Fibroblast of lung (primary cell): Measurements from ENCODE around the gene RPRD1A. TPM values are rescaled to one million over a fixed set of nuclear protein-coding genes. Genes with fewer than 3 reads are reported as not detected.

Source experiments
- DNase-seq, 2 donors: peaks; one replicate each; pipeline versions ENCODE4 v3.0.0 to v3.0.0-alpha.2; 2010; ENCODE audit warnings: low read depth in 2 of 2
- H2AFZ ChIP-seq: 2 replicates; pipeline ENCODE4 v1.5.1; 2012; ENCODE audit warnings: low read length, control low read depth, inconsistent platforms
- H3K27ac ChIP-seq: 2 replicates; pipeline ENCODE4 v1.5.1; 2011; ENCODE audit warnings: low read length, control low read depth; ENCODE audit not compliant: insufficient read depth
- H3K27me3 ChIP-seq: 2 replicates; pipeline ENCODE4 v1.5.1; 2011; ENCODE audit warnings: mild to moderate bottlenecking, low read length; ENCODE audit not compliant: control insufficient read depth, insufficient read depth
- H3K36me3 ChIP-seq: 2 replicates; pipeline ENCODE4 v1.5.1; 2011; ENCODE audit warnings: low read length; ENCODE audit not compliant: control insufficient read depth, insufficient read depth
- H3K4me1 ChIP-seq: 2 replicates; pipeline ENCODE4 v1.5.1; 2011; ENCODE audit warnings: low read length; ENCODE audit not compliant: control insufficient read depth, insufficient read depth; ENCODE audit errors: extremely low read depth
- H3K4me2 ChIP-seq: 2 replicates; pipeline ENCODE4 v1.5.1; 2011; ENCODE audit warnings: low read length, control low read depth; ENCODE audit not compliant: insufficient read depth; ENCODE audit errors: extremely low read depth
- H3K4me3 ChIP-seq, 4 experiments: fragments of 200-600 bp in 1 of 4; sonication (generic) in 1 of 4; replicated peaks in 1 of 4; 2 replicates each; pipeline ENCODE4 v1.5.1; 2011 to 2016; ENCODE audit warnings: low read length in 4 of 4, low read depth in 3 of 4, mild to moderate bottlenecking in 3 of 4, control low read depth in 2 of 4, inconsistent platforms in 1 of 4, mixed read lengths in 1 of 4; ENCODE audit not compliant: insufficient read depth in 1 of 4; ENCODE audit errors: control extremely low read depth in 1 of 4
- H3K79me2 ChIP-seq: 2 replicates; pipeline ENCODE4 v1.5.1; 2012; ENCODE audit warnings: mild to moderate bottlenecking, low read length, inconsistent platforms; ENCODE audit not compliant: control insufficient read depth, insufficient read depth
- H3K9ac ChIP-seq: 2 replicates; pipeline ENCODE4 v1.5.1; 2011; ENCODE audit warnings: mild to moderate bottlenecking, low read length, control low read depth; ENCODE audit not compliant: insufficient read depth
- H3K9me3 ChIP-seq: 2 replicates; pipeline ENCODE4 v1.5.1; 2012; ENCODE audit warnings: low read depth, low read length; ENCODE audit not compliant: control insufficient read depth, insufficient read depth
- H4K20me1 ChIP-seq: 2 replicates; pipeline ENCODE4 v1.5.1; 2011; ENCODE audit warnings: low read length; ENCODE audit not compliant: control insufficient read depth, insufficient read depth; ENCODE audit errors: extremely low read depth
- CTCF ChIP-seq, 2 donors: IDR thresholded peaks in 1 of 2; conservative IDR thresholded peaks in 1 of 2; 1 replicate in 1 of 2; 2 replicates in 1 of 2; pipeline ENCODE4 v1.5.1; 2011 to 2012; ENCODE audit warnings: low read length in 2 of 2, control low read depth in 1 of 2, inconsistent platforms in 1 of 2, low read depth in 1 of 2, mild to moderate bottlenecking in 1 of 2
- EZH2 ChIP-seq: IDR thresholded peaks from 2 replicates; pipeline ENCODE4 v1.5.1; 2012; ENCODE audit warnings: low read length, control low read depth, mild to moderate bottlenecking; ENCODE audit errors: missing control alignments
- polyA plus RNA-seq, 2 donors: library from polyadenylated mRNA; depleted of rRNA in 1 of 2; stranded (reverse) in 1 of 2; unstranded in 1 of 2; fragments of >200 nt; gene quantifications; 2 replicates each; pipeline ENCODE4 v1.2.1, GENCODE V29; 2011 to 2012; ENCODE audit warnings: missing spikeins in 1 of 2
- total RNA-seq: library from RNA; depleted of rRNA; stranded (reverse); fragments of >200 nt; gene quantifications from 2 replicates; pipeline ENCODE4 v1.2.1, GENCODE V29; 2014

RPRD1A gene
- total and polyA plus RNA-seq, 2 donors (not counting 1 experiment from before 2014, with no cell fraction given): 36.4 to 46.2 TPM

DNA sequence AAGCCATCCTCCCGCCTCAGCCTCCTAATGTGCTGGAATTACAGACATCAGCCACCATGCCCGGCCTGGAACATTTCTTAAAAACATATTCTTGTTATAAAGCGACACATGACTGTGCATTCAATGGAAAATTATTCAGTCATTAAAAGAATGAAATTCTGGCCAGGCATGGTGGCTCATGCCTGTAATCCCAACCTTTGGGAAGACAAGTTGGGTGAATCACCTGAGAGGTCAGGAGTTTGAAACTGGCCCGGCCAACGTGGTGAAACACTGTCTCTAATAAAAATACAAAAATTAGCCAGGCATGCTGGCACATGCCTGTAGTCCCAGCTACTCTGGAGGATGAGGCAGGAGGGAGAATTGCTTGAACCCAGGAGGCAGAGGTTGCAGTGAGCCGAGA is 21.6 kb upstream of the RPRD1A start:
- Histone ChIP-seq H3K27ac (no peak overlapping the region), H3K9ac (no peak overlapping the region), H3K4me2 (no peak overlapping the region), H3K4me3 (no peak overlapping the region), H3K27me3 (no peaks in the 10 kb centered on the region), H4K20me1 (no peaks in the 10 kb centered on the region), H3K79me2 (no peaks in the 10 kb centered on the region), H2AFZ (no peak overlapping the region), H3K36me3 (no peaks in the 10 kb centered on the region), H3K4me1 (no peaks in the 10 kb centered on the region), H3K9me3 (no peaks in the 10 kb centered on the region)
- no peak for DNase-seq
- TF ChIP-seq EZH2 (no peak), CTCF (conservative IDR thresholded peaks at IDR 0.05 in 1 of 2, IDR thresholded peaks at IDR 0.05 in 1 of 2; ENCODE audit: low read depth in 1 of 2, low read length in 2 of 2) (no peak)

DNA sequence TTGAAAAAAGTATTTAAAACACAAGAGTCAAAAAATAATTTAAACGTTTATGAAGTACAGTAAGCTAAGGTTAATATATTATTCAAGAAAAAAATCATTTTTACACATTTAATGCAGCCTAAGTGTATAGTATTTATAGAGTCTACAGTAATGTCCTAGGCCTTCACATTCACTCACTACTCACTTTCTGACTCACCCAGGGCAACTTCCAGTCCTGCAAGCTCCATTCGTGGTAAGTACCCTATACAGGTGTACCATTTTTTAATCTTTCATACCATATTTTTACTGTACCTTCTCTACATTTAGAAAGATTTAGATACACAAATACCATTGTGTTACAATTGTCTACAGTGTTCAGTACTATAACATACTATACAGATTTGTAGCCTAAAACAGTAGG is 20.9 kb upstream of the RPRD1A start:
- no peak for TF ChIP-seq EZH2
- no peaks in the 10 kb centered on the region for H4K20me1 ChIP-seq

GRCh38 chr18:36086186-36086585 is 18.8 kb upstream of the RPRD1A start:
- DNase-seq: no peak
- Histone ChIP-seq H3K27ac (no peak overlapping the region), H2AFZ (no peak overlapping the region), H3K9me3 (no peaks in the 10 kb centered on the region), H3K27me3 (no peaks in the 10 kb centered on the region), H3K9ac (no peak overlapping the region), H3K36me3 (no peaks in the 10 kb centered on the region), H3K4me2 (no peak overlapping the region), H4K20me1 (no peaks in the 10 kb centered on the region), H3K4me1 (no peaks in the 10 kb centered on the region), H3K4me3 (no peak overlapping the region), H3K79me2 (no peaks in the 10 kb centered on the region)
- TF ChIP-seq EZH2 (no peak), CTCF (conservative IDR thresholded peaks at IDR 0.05 in 1 of 2, IDR thresholded peaks at IDR 0.05 in 1 of 2; ENCODE audit: low read depth in 1 of 2, low read length in 2 of 2) (no peak)

More for the DNA sequence above, 20.9 kb upstream of the RPRD1A start:
- Histone ChIP-seq H3K79me2 (no peaks in the 10 kb centered on the region), H3K4me3 (no peak overlapping the region), H3K4me1 (no peaks in the 10 kb centered on the region), H3K27me3 (no peaks in the 10 kb centered on the region), H3K36me3 (no peaks in the 10 kb centered on the region), H3K4me2 (no peak overlapping the region), H3K27ac (no peak overlapping the region), H3K9me3 (no peaks in the 10 kb centered on the region), H2AFZ (no peak overlapping the region), H3K9ac (no peak overlapping the region)
- no peak for DNase-seq
